ENCODE measurements around the gene OAF.

OAF gene

DNA sequence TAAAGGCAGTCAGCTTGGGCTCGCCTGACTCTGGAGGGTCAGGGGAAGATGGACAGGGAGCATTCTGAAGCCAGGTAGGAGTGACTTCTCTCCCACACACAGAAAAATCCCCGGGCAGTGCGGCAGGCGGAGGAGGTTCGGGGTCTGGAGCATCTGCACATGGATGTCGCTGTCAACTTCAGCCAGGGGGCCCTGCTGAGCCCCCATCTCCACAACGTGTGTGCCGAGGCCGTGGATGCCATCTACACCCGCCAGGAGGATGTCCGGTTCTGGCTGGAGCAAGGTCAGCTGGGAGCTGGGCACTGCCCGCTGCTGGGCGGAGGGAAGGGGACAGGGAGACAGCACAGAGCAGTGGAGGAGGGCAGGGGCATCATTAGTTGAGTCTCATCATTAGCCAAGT is 15.9 kb downstream of the OAF start:
- Histone ChIP-seq H3K9ac (no peak overlapping the region), H3K36me3 (peaks cover 18% of the 10 kb centered on the region; the same call in 1 of the 2 replicates)
- no peak for TF ChIP-seq Cebpa-rat (IDR thresholded peaks at IDR 0.05)

DNA sequence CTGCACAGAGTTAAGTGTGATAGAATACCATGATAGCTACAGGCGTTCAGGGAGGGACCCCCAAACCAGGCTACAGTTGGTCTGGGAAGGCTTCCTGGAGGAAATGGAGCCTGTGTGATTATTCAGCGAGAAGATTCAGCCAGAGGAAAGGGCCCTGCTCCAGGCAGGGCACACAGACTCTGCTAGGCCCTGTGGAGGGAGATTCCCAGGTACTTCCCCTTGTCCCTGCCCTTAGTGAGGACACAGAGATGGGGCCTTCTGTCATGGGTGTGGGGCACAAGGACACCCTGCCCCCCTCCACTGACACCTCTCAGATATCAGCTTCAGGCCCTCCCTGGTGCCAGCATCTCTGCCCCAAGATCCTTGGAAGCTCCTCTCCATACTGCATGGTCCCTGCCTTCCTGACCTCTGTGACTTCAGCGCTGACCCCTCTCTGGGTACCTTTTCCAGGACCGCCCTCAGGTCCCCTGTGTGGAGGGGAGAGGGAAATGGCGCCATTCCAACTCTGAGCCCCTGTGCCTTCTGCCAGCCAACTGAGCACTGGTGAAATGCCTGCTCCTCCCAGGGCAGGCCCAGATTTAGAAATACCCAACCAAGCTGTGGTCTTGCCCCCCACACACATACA is 16.5 kb downstream of the OAF start:
- no peak overlapping the region for H3K9ac ChIP-seq
- H3K27ac ChIP-seq = no peak overlapping the region
- no peaks in the 10 kb centered on the region for H3K9me3 ChIP-seq
- peaks cover 27% of the 10 kb centered on the region for H3K4me1 ChIP-seq
- no peak overlapping the region for H3K4me2 ChIP-seq
- H3K27me3 ChIP-seq = no peaks in the 10 kb centered on the region
- H3K36me3 ChIP-seq = peaks cover 14% of the 10 kb centered on the region; the same call in 1 of the 2 replicates
- no peak overlapping the region for H3K4me3 ChIP-seq
- no peaks in the 10 kb centered on the region for H4K20me1 ChIP-seq
- no peak for TF ChIP-seq Cebpa-rat (IDR thresholded peaks at IDR 0.05)

More for the DNA sequence above, 15.9 kb downstream of the OAF start:
- no peak overlapping the region for H3K4me3 ChIP-seq
- peaks cover 27% of the 10 kb centered on the region for H3K4me1 ChIP-seq
- H3K9me3 ChIP-seq = no peaks in the 10 kb centered on the region
- H3K4me2 ChIP-seq = no peak overlapping the region
- H3K27me3 ChIP-seq = no peaks in the 10 kb centered on the region
- H3K27ac ChIP-seq = 0 out of 2 replicates have a peak overlapping the region, but pooled peaks have one; percentile 2
- no peaks in the 10 kb centered on the region for H4K20me1 ChIP-seq

DNA sequence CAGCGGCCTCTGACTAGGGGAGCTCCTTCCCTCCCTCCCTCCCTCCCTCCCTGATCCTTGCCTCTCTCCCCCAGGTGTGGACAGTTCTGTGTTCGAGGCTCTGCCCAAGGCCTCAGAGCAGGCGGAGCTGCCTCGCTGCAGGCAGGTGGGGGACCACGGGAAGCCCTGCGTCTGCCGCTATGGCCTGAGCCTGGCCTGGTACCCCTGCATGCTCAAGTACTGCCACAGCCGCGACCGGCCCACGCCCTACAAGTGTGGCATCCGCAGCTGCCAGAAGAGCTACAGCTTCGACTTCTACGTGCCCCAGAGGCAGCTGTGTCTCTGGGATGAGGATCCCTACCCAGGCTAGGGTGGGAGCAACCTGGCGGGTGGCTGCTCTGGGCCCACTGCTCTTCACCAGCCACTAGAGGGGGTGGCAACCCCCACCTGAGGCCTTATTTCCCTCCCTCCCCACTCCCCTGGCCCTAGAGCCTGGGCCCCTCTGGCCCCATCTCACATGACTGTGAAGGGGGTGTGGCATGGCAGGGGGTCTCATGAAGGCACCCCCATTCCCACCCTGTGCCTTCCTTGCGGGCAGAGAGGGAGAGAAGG is 18.1 kb downstream of the OAF start:
- H3K27me3 ChIP-seq = no peaks in the 10 kb centered on the region

DNA sequence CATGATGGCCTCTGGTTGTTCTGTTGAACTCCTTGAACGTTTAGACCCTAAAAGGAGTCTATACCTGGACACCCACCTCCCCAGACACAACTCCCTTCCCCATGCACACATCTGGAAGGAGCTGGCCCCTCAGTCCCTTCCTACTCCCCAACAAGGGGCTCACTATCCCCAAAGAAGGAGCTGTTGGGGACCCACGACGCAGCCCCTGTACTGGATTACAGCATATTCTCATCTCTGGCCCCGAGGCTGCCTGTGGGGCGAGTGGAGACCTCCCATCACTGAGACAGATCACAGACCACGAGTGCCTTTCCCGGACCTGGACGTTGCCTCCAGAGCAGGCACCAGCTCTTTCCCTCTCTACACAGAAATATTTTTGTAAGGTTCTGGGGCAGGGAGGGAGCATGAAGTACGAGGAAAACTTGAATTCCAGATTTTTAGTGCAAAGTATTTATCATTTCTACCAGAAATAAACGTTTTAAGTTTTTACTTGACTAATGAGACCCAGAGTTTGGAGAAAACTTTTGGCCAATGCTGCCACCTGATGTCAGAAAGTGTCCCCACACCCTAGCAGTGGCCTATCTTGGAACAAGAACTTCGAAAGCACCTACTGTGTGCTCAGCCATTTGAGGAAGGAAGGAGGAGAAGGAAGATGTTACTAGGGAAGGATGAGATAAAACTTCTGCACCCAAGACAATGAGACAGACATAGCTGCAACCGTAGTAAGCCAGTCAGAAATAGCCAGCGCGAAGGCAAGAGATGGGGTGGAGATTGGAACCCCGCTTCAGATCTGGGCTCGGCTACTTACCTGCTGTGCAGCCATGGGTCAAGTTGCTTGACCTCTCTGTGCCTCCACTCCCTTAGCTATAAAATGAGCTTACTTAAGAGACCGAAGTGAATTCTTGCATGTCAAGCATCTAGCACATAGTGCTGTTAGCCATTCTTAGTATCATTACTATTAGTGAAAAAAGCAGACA is 18.9 kb downstream of the OAF start:
- H3K4me1 ChIP-seq = peaks cover 26% of the 10 kb centered on the region
- no peak overlapping the region for H3K27ac ChIP-seq
- no peak for TF ChIP-seq Cebpa-rat (IDR thresholded peaks at IDR 0.05)

More for the DNA sequence above, 18.1 kb downstream of the OAF start:
- Histone ChIP-seq H3K27ac (no peak overlapping the region), H3K9ac (no peak overlapping the region), H3K9me3 (no peaks in the 10 kb centered on the region), H3K36me3 (peaks cover 14% of the 10 kb centered on the region; the same call in 1 of the 2 replicates), H4K20me1 (peaks cover 6% of the 10 kb centered on the region; the same call in 1 of the 2 replicates), H3K4me1 (peaks cover 26% of the 10 kb centered on the region), H3K4me3 (no peak overlapping the region), H3K4me2 (no peak overlapping the region)
- no peak for TF ChIP-seq Cebpa-rat (IDR thresholded peaks at IDR 0.05)

DNA sequence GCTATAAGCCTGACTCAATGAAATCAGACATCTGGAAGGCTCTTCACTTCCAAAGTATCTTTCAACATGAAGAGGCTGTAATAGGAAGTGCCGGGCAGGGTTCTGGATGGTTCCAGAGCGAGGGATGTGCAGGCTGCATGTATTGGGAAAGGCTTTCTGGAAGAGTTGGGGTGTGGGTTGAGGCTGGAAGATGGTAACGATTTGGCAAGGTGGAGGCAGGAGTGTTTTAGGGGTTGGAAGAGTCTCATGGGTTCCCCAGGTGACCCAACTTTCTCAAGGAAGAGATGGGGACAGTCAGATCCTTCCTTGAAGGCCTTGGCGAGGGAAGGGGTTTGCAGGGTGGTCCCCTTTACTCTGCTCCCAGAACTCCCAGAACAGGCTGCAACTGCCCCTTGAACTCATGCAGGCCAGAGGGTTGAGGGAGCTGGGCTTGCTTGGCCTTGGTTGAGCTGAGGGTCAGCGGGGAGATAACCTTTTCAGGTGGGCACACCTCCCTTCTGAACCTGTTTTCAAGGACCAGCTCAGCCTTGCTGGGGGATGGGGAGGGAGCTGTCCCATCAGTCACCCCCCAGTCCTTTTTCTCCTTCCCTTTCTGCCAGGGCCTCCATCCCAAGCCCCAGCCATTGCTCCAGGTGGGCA is 19.7 kb downstream of the OAF start:
- TF ChIP-seq Cebpa-rat (IDR thresholded peaks at IDR 0.05) = no peak
- Histone ChIP-seq H3K4me1 (peaks cover 26% of the 10 kb centered on the region), H3K4me3 (no peak overlapping the region), H3K9ac (no peak overlapping the region), H3K27me3 (no peaks in the 10 kb centered on the region), H4K20me1 (peaks cover 6% of the 10 kb centered on the region; the same call in 1 of the 2 replicates), H3K4me2 (no peak overlapping the region), H3K36me3 (peaks cover 14% of the 10 kb centered on the region; the same call in 1 of the 2 replicates), H3K9me3 (no peaks in the 10 kb centered on the region), H3K27ac (no peak overlapping the region)

More for the DNA sequence above, 18.9 kb downstream of the OAF start:
- peaks cover 6% of the 10 kb centered on the region; the same call in 1 of the 2 replicates for H4K20me1 ChIP-seq
- peaks cover 14% of the 10 kb centered on the region; the same call in 1 of the 2 replicates for H3K36me3 ChIP-seq
- no peak overlapping the region for H3K4me2 ChIP-seq
- no peak overlapping the region for H3K9ac ChIP-seq
- H3K27me3 ChIP-seq = no peaks in the 10 kb centered on the region
- H3K9me3 ChIP-seq = no peaks in the 10 kb centered on the region
- no peak overlapping the region for H3K4me3 ChIP-seq

DNA sequence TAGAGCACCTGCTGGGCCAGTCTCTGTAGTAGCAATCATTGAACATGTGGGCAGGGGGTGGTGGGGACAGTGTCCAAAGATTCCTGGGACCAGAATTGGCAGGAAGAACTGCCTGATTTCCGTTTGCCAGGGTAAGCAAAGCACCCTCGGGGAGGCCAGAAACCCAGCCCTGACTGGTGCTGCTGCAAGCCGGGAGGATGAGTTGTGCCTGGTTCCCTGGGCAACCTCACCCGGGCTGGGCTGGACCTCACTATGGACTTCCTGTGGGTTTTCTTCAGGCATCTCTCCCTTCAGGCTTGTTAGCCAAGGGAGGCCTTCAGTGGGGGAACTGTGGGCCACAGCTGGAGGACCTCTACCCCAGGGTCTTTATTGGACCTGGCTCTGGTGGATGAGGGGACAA is 21.1 kb downstream of the OAF start:
- no peak for TF ChIP-seq Cebpa-rat (IDR thresholded peaks at IDR 0.05)
- Histone ChIP-seq H3K9ac (no peak overlapping the region), H3K4me2 (no peak overlapping the region), H3K27me3 (no peaks in the 10 kb centered on the region), H3K4me3 (no peak overlapping the region), H3K9me3 (no peaks in the 10 kb centered on the region), H3K36me3 (peaks cover 8% of the 10 kb centered on the region; the same call in 1 of the 2 replicates), H4K20me1 (peaks cover 6% of the 10 kb centered on the region; the same call in 1 of the 2 replicates), H3K27ac (no peak overlapping the region), H3K4me1 (peaks cover 35% of the 10 kb centered on the region)

DNA sequence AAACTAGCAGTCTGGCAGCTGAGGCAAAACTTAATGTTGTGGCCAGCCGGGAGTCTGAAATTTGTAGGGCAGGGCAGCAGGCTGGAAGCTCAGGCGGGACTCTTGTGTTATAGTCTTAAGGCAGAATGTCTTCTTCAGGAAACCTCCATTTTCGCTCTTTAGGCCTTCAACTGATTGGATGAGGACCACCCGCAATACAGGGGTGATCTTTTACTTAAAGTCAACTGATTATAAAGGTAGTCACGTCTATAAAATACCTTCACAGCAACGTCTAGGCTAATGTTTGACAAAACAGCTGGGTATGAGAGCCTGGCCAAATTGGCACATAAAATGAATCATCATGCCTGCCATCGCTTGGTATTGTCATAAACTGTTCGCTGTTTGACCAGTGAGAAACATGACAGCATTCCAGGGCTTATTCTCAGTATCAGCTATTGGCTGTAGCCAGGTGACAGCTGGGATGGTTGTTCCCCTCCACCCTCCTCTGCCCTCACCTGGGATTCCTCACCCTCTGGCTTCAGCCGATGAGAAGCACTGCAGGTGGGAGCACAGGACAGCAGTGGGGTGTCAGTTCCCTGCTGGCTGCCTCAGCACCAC is 22.5 kb downstream of the OAF start:
- Histone ChIP-seq H3K27ac (no peak overlapping the region), H4K20me1 (peaks cover 6% of the 10 kb centered on the region; the same call in 1 of the 2 replicates), H3K9ac (no peak overlapping the region), H3K4me3 (no peak overlapping the region), H3K9me3 (no peaks in the 10 kb centered on the region), H3K36me3 (no peaks in the 10 kb centered on the region), H3K4me1 (peaks cover 35% of the 10 kb centered on the region), H3K4me2 (peak overlapping the region; percentile 32), H3K27me3 (no peaks in the 10 kb centered on the region)
- TF ChIP-seq Cebpa-rat (IDR thresholded peaks at IDR 0.05) = no peak

DNA sequence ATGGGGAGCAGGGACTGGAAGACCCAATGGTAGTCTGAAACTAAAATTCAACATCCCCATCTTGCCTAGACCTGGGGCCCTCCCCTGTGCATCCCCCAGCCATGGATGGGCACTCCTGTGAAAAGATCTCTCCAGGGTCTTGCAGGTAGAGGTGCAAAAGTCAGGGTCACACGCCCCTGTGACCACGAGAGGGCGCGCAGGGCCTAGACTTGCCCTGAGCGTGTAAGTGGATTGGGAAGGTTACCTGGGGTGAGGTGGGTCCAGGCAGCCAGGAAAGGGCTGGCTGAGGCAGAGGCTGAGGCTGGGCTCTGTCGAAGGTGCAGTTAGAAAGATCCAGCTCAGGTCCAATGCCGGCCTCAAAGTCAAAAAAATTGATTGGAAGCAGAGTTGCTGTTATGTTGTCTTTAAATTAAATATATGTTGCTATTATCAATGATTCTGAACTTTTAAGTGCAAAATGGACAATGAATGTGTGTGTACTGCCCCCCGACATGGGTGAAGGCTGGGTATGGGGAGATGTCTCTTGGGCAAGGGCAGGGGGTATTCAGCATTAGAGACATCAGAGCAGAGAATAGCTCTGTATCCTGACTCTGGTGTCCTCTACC is 24.3 kb downstream of the OAF start:
- H3K9ac ChIP-seq = no peak overlapping the region
- no peaks in the 10 kb centered on the region for H3K9me3 ChIP-seq
- no peak overlapping the region for H3K27ac ChIP-seq
- no peak for TF ChIP-seq Cebpa-rat (IDR thresholded peaks at IDR 0.05)
- no peak overlapping the region for H3K4me3 ChIP-seq
- H3K4me1 ChIP-seq = peaks cover 35% of the 10 kb centered on the region
- no peaks in the 10 kb centered on the region for H3K36me3 ChIP-seq
- H3K4me2 ChIP-seq = peak overlapping the region; percentile 74
- H4K20me1 ChIP-seq = peaks cover 6% of the 10 kb centered on the region; the same call in 1 of the 2 replicates
- peaks cover 15% of the 10 kb centered on the region for H3K27me3 ChIP-seq

Measured in BLaER1 (cell line).